ENCODE results near the gene WDR7.

- no peak for TF ChIP-seq SIN3A (IDR thresholded peaks at IDR 0.05; ENCODE audit: low read depth)
- no peak for TF ChIP-seq CTCF (IDR thresholded peaks at IDR 0.05 in 2 of 3, conservative IDR thresholded peaks at IDR 0.05 in 1 of 3; ENCODE audit: borderline replicate concordance in 1 of 3, insufficient read depth in 1 of 3, low read depth in 2 of 3, low read length in 2 of 3)
- TF ChIP-seq POLR2AphosphoS5 (IDR thresholded peaks at IDR 0.05; ENCODE audit: low read depth, low read length), result no peak
These were observed 72.5 kb downstream of the WDR7 start for GRCh38 chr18:56723706-56724105.
